GM18873 (cell line): ENCODE measurements around the gene SLC30A4.
"Not testable (repeated sequence)": the region's sequence is repeated elsewhere in the genome, so short reads cannot be mapped to it uniquely, and the experiment has no call there.

Experiments
- ATAC-seq: cut with Tn5 transposase; IDR thresholded peaks from one replicate; pipeline ENCODE4 v1.9.1; 2021; ENCODE audit warnings: mild to moderate bottlenecking, moderate library complexity, moderate number of reproducible peaks; ENCODE audit not compliant: unreplicated experiment, low FRiP score

SLC30A4 gene

DNA sequence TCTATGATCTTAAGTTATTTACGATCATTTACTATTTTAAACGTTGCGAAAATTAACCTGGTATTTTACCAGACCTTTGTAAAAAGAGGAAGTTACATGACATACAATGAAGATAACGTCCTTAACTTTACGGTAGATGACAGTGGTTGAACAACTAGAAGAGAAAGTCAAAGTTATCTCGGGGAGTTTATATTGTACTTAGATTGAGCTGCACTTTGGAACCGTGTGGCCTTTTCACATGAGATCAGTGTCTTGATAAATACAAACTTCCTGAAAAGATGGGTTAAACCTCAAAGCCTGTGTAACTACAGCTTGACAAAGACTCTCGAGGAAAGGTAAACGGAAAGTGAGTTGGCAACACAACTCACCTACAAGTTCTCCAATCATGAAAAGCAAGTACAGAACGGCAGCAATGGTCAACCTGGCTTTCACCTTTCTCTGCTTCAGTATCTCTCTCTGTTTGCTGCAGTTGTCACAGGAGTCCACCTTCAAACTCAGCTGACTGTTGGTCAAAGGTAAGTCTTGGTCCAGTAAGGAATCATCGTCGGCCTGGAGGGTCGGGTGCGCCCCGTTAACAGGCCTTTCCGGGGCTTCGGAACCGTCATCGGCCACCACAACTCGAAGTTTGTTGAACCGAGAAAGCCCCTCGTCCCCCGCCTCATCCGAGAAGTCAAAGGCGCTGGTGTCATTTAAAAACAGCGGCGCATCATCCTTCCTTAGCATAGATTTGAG, 793 bp downstream of the SLC30A4 start:
- peak; percentile 14 for ATAC-seq

DNA sequence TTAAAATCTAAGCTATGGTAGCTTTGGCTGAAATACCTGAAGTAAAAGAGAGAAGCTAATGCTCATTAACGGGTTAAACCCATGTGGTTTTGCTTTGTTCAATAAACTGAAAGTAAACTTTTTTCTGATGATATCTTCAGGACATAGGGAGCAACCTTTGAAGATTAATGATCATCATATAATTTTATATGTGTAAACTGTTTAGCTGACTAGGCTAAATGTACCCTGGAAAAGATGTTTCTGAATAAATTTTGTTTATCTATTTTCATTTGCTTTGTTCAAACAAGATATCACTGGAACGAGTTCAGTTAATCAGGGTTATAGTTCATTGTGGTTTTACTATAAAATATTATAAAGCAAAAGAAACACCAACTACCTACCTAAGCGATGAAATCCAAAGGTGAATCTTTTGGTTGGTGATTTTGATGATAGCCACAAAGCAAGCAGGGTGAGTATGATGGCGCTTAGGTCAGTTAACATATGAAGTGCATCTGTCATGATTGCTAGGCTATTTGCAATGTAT, 11.7 kb downstream of the SLC30A4 start:
- ATAC-seq, result no peak

DNA sequence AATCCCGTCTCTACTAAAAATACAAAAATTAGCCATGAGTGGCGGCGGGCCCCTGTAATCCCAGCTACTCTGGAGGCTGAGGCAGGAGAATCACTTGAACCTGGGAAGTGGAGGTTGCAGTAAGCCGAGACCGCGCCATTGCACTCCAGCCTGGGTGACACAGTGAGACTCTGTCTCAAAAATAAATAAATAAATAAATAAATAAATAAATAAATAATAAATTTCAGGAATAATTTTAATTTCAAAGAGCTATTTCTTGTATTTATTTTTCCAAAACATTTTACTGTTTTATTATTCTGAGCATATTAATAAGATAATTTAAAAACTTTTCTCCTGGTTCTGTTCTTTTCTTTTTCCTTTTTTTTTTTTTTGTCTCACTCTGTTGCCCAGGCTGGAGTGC, 15.4 kb downstream of the SLC30A4 start:
- ATAC-seq, result not testable (repeated sequence)

DNA sequence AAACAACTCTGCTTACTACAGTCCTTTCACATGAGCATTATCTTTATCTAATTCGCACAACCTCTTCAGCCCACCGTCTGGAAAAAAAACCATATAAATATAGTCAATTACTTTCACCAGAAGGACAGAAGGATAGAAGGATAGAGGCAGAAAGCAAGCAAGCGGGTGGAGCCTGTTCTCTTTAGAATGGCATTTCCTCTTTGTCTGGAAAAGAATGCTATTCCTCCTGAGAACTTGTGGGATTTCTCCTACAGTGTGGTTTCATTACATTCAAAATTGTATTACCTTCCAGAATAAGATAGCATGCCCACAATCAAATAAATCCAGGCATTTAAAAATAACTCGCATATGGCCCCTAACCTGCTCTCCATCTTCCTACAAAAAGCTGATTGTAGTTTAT, 23.1 kb downstream of the SLC30A4 start:
- ATAC-seq, result no peak

DNA sequence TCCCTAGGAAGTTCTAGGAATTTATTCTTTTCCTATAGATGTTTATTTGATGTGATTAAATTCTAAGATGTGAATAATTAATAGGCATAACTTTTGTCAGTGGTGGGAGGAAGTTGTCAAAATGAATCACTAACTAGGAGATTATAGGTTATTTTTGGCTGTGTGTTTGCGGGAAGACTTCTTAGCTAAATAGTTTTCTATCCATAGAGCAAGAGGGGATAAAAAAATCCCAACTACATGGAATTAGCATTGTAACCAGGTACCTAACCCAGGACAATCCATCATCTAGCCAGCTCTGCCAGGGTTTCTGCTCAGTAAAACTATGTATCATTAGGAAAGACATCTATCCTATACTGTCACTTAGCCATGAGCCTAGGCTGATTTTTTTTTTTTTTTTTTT, 23.9 kb downstream of the SLC30A4 start:
- no peak for ATAC-seq

DNA sequence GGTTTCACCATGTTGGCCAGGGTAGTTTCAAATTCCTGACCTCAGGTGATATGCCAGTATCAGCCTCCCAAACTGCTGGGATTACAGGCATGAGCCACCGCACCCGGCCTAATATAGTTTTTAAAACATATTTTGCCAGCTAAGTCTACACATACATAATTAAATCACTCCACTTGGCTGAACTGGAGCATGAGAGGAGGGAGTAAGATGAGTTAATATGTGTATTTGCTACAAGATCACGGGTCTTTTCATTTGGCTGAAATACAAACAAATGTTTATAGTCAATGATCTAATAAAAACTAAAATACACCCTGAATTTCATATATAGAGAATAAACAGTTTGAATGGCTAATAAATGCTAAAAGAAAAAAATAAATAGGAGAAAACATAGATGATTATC, 25.3 kb downstream of the SLC30A4 start:
- no peak for ATAC-seq

GRCh38 chr15:45496658-45497057, 25.9 kb downstream of the SLC30A4 start:
- no peak for ATAC-seq

DNA sequence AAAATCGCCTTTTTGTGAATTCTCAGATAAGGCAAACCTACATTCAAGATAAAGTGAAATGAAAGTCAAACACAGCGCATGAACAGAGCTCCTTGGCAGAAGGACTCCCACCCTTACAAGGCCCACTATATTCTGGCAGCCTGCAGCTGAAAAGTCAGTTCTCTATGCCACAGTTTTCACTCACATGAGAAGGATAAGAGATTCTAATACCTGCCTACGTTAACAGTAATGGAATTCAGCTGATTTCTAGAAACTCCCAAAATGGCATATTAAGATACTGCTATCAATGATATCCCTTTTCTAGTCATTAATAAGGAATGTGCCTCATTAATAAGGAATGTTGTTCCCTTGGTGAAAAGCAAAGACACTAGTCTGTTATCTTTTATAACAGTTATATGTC, 27.0 kb downstream of the SLC30A4 start:
- ATAC-seq, result no peak

DNA sequence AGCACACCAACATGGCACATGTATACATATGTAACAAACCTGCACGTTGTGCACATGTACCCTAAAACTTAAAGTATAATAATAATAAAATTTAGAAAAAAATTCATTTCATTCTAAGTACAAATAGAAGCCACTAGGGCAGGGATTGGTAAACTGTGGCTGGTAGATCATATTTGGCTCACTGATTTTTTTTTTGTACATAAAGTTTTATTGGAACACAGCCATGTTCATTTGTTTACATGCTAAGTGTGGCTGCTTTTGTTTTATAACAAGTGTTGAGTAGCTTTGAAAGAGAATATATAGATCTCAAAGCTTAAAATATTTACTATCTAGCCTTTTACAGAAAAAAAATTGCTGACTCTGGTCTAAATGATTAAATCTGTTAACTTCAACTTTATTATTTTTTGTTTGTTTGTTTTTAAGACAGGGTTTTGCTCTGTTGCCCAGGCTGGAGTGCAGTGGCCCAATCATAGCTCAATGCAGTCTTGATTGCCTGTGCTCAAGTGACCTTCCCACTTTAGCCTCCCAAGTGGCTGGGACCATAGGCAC, 32.8 kb downstream of the SLC30A4 start:
- no peak for ATAC-seq

- ATAC-seq, result no peak
Observed at GRCh38 chr15:45486317-45486716, 36.2 kb downstream of the SLC30A4 start.

- ATAC-seq, result no peak
Observed at GRCh38 chr15:45481135-45481534, 41.4 kb downstream of the SLC30A4 start.

DNA sequence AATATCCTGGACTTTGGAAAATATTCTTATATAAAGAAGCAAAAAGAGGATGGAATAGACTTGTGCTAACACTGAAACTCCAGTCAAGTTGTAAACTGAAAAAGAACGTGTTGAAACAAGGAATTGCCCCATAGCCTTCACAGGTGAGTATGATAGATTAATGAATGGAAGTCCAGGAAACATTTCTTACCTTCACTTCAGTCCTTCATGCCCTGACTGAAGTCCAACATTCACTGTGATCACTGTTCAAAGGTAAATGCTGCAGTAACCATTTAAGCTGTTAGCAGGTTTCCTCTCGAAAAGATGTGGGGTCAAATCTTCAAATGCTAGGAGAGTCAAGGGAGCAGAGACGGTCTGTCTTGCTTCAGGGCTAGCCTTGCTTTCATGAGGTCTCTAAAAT, 46.1 kb downstream of the SLC30A4 start:
- ATAC-seq, result no peak

GRCh38 chr15:45474799-45475198, 47.8 kb downstream of the SLC30A4 start:
- ATAC-seq, result no peak

DNA sequence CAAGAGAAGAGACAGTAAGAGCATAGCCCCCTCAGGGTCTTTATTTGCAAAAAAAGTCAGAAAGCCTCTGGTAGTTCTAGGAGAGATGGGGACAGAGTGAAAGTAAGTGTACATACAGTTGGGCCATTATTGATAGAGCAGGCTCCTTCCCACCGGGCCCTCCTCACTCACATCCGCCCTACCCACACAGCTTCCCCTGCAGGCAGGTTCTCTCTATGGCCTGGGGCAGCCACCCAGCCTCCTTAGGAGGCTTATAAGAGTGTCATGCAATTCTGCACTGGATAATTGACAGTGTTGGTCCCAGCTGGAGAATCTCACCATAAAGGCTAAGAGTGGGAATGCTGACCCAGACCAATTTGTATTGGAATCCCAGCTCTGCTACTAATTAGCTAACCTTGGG, 49.5 kb downstream of the SLC30A4 start:
- no peak for ATAC-seq

- no peak for ATAC-seq
Observed at GRCh38 chr15:45471151-45471550, 51.4 kb downstream of the SLC30A4 start.

GRCh38 chr15:45469441-45469840, 53.1 kb downstream of the SLC30A4 start:
- ATAC-seq, result no peak

DNA sequence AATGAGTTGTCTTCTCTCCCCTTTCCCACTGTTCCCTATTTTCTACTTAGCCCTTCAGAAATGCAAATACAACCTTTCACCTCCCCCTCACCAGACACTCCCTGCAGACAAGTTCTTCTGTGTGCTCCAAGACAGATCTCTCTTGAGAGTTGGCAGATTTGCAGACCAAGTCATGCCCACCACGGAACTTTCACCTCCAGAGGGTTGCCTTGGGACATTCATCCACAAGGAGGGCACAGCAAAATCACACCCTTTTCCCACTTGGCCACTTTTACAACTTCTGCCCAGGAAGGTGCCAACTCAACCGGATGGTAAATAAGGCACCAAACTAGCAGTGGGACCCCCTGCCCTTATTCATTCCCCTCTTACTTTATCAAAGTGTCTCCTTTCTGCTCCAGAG, 53.5 kb downstream of the SLC30A4 start:
- no peak for ATAC-seq

DNA sequence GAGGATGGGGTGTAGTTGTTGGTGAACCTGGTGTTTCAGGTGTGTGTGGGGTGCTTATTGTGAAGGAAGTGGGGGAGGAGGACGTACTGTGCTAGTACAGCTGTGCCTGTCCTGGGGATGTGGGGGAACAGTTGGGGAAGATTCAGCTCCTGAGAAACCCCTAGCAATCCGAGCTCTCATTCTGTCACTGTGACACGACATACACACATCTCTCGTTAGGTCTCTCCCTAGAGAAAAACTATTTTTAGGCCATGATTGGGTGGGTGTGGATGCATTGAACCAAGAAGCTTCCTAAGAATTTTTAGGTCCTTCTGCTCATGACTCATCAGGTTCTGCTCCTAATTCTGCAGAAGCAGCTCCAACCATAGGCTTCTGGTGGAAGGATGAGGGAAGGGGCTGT, 54.3 kb downstream of the SLC30A4 start:
- no peak for ATAC-seq

DNA sequence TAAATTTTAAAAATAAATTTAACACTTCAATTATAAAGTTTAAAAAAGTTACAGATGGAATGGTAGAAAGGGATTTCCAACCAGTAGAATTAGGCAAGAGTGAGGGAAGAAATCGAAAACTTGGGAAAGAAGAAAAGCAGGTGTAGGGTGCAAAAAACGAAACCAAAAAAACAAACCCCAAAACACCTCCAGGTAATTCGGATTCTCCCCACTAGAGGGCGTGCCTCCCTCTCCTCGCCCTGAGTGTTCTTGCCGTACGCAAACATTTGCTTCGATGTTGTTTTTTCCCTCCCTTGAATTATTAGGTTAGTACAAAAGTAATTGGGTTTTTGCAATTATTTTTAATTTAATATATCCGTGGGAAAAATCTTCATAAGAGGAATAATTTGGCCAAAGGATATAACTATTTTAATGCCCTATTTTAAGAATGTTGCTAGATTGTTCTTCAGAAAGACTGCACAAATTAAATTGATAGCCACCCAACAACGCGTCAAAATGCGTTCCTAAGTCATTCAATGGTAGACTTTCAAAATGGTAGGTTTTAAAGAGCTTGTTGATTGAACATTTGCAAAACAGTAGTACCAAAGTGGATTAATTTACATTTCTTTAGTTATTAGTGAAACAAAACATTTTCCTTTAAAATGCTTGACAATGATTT, 63.7 kb downstream of the SLC30A4 start:
- no peak for ATAC-seq

DNA sequence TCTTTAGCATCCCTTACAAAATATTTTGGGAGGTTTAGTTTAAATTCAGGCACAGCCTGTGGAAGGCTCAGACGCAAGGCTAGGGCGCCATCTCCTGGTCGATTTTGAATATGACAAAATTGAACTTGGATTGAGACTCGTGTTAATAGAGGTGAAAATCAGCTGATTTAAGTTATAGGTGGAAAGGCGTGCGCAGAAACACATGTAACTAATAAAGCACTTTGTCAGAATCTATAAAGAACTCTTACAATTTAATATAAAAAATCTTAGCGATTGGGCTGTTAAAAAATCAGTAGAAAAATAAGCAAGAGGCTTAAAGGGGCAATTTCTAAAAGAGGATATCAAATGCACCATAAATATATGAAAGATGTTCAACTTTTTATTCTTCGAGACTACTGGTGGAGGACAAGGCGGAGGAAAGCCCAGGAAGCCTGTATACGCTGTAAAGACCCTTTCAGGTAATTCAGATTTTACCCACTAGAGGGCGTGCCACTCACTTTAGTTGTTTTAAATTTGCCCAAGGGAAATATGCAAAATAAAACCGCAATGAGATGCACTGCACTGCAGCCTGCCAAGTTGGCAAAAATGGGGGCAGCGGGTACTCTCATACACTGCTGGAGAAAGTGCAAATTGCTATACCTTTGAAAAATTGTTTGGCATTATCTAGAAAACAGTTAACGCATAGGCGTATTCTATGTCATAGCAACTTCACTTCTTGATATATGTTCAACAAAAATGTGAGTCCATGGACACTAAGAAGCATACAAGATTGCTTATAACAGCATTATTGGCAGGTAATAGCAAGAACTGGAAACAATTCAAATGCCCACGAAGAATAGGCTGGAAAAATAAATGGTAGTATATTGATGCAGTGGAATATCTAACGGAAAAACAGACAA, 64.7 kb downstream of the SLC30A4 start:
- no peak for ATAC-seq

DNA sequence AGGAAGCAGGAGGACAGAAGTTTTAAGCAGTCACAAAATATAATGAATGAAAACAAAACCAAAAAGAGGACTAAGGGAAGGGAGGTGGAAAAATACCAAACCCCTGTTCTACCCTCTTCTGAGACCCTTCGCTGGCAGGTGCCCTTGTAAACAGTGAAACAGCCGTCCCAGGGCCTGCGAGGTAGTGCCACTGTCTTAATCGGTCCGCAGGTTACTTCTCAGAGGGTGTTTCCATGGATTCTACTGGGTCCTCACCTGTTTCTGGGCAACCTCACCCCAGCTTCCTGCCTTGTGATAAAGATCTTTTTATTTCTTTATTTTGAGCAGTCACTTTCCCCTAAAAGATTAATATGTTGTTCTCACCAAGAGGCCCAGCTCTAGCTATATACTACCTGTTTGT, 65.3 kb downstream of the SLC30A4 start:
- no peak for ATAC-seq
